ENCODE measurements around the gene TMEM94. TPM values are rescaled to one million over a fixed set of nuclear protein-coding genes. Genes with fewer than 3 reads are reported as not detected.

The TMEM94 gene
- total and polyA plus RNA-seq, 2 of the 13 experiments (the other 11 are each of a cell fraction or from before 2014, with no cell fraction given): 32.6 to 134 TPM

- TF ChIP-seq POGK (CRISPR knock-in tag; conservative IDR thresholded peaks at IDR 0.05): peak; percentile 96
- peak; percentile 99 for TF ChIP-seq RAD21 (CRISPR knock-in tag; IDR thresholded peaks at IDR 0.05)
- TF ChIP-seq MNT (IDR thresholded peaks at IDR 0.05): peak; percentile 70
- TF ChIP-seq ZBTB39 (CRISPR knock-in tag; IDR thresholded peaks at IDR 0.05): peak; percentile 90; the same call in 1 of the 2 replicates
- no peak for TF ChIP-seq ZNF17 (CRISPR knock-in tag; IDR thresholded peaks at IDR 0.05)
- TF ChIP-seq THYN1 (CRISPR knock-in tag; IDR thresholded peaks at IDR 0.05; ENCODE audit: borderline replicate concordance, low read depth): no peak
- peak; percentile 80 for TF ChIP-seq MED8 (CRISPR knock-in tag; IDR thresholded peaks at IDR 0.05; ENCODE audit: insufficient replicate concordance)
- 0 out of 2 replicates have a peak, but pooled peaks have one; percentile 24 for TF ChIP-seq FOXP4 (CRISPR knock-in tag; IDR thresholded peaks at IDR 0.05)
- TF ChIP-seq ZNF7 (CRISPR knock-in tag; IDR thresholded peaks at IDR 0.05): peak; percentile 59; the same call in 1 of the 2 replicates
- TF ChIP-seq FOXO4 (CRISPR knock-in tag; conservative IDR thresholded peaks at IDR 0.05): 0 out of 2 replicates have a peak, but pooled peaks have one; percentile 92
- TF ChIP-seq THAP7 (CRISPR knock-in tag; IDR thresholded peaks at IDR 0.05): peak; percentile 90; the same call in 1 of the 2 replicates
- TF ChIP-seq ZBTB38 (CRISPR knock-in tag; IDR thresholded peaks at IDR 0.05): peak; percentile 95
- 0 out of 2 replicates have a peak, but pooled peaks have one; percentile 13 for TF ChIP-seq ZNF672 (CRISPR knock-in tag; IDR thresholded peaks at IDR 0.05)
- no peak; the same call in 1 of the 2 replicates for TF ChIP-seq ZNF574 (CRISPR knock-in tag; IDR thresholded peaks at IDR 0.05)
Observed at GRCh38 chr17:75515496-75516254, 59.2 kb downstream of the TMEM94 start, which contains the start of gene CASKIN2 (continued).

Measured in HepG2 (cell line).